GM19324 (cell line): ENCODE measurements around the gene MORN1.

Experiments used
- ATAC-seq: cut with Tn5 transposase; IDR thresholded peaks from one replicate; pipeline ENCODE4 v1.9.1; 2021; ENCODE audit warnings: mild to moderate bottlenecking, moderate library complexity; ENCODE audit not compliant: unreplicated experiment, low FRiP score

The MORN1 gene

GRCh38 chr1:2282556-2283270, 108.6 kb downstream of the MORN1 start:
- ATAC-seq: no peak

GRCh38 chr1:2279817-2280216, 111.5 kb downstream of the MORN1 start:
- ATAC-seq: no peak

- ATAC-seq: no peak
Measured at GRCh38 chr1:2279210-2279639, 112.1 kb downstream of the MORN1 start.

- no peak for ATAC-seq
Measured at GRCh38 chr1:2278591-2279209, 112.7 kb downstream of the MORN1 start.

- ATAC-seq: no peak
Measured at GRCh38 chr1:2277741-2278488, 113.4 kb downstream of the MORN1 start.

- no peak for ATAC-seq
Measured at GRCh38 chr1:2276803-2277580, 114.4 kb downstream of the MORN1 start.

- no peak for ATAC-seq
Measured at GRCh38 chr1:2275796-2276536, 115.4 kb downstream of the MORN1 start.

GRCh38 chr1:2274929-2275475, 116.4 kb downstream of the MORN1 start:
- ATAC-seq: no peak

GRCh38 chr1:2274231-2274928, 117.0 kb downstream of the MORN1 start:
- no peak for ATAC-seq

- no peak for ATAC-seq
Measured at GRCh38 chr1:2273401-2274090, 117.8 kb downstream of the MORN1 start.

- ATAC-seq: no peak
Measured at GRCh38 chr1:2272686-2273400, 118.5 kb downstream of the MORN1 start.

GRCh38 chr1:2271841-2272655, 119.3 kb downstream of the MORN1 start:
- ATAC-seq: no peak
